ENCODE results near the gene XRCC4.

- TF ChIP-seq TAF1 (IDR thresholded peaks at IDR 0.05; ENCODE audit: borderline replicate concordance, low read depth, low read length) (no peak), POLR2A (IDR thresholded peaks at IDR 0.05; ENCODE audit: low read depth, low read length) (no peak), POLR2AphosphoS5 (IDR thresholded peaks at IDR 0.05; ENCODE audit: low read depth, low read length) (no peak)
Measured at GRCh38 chr5:83270311-83270710, 193.0 kb downstream of the XRCC4 start.
